Measurements from ENCODE around the gene TRPV5. TPM values are rescaled to one million over a fixed set of nuclear protein-coding genes. Genes with fewer than 3 reads are reported as not detected.

TRPV5 gene
- total RNA-seq, 6 experiments from 2014 or later = not detected

DNA sequence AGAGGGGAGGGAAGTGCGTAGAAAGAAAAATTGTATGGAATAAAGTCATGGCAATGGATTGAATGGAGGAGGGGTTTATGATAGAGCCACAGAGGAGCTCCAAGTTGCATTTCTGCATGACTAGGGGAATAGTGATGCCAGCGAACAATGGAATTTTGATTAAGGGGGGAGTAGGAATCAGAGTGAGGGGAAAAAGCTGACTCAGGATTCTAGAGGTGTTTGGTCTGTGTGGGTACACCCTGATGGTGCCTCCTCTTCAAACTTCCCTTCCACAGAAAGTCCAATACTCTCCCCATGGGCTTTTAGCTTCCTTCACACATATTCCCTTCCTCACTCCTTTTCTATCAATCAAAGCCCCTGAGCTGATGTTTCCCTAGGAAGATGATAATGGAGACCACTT, 30.4 kb upstream of the TRPV5 start:
- H3K27ac Mint-ChIP-seq = no peak overlapping the region
- H3K9me3 Mint-ChIP-seq = no peaks in the 10 kb centered on the region; the same call in 1 of the 2 replicates
- H3K36me3 Mint-ChIP-seq (ENCODE audit: low read depth) = no peaks in the 10 kb centered on the region
- no peak for DNase-seq
- no peaks in the 10 kb centered on the region for H3K4me1 Mint-ChIP-seq (ENCODE audit: low read depth)
- H3K27me3 Mint-ChIP-seq (ENCODE audit: insufficient read depth) = peaks cover 11% of the 10 kb centered on the region; the same call in 1 of the 2 replicates
- H3K4me3 Mint-ChIP-seq = no peak overlapping the region
- TF ChIP-seq, protein P1, sequence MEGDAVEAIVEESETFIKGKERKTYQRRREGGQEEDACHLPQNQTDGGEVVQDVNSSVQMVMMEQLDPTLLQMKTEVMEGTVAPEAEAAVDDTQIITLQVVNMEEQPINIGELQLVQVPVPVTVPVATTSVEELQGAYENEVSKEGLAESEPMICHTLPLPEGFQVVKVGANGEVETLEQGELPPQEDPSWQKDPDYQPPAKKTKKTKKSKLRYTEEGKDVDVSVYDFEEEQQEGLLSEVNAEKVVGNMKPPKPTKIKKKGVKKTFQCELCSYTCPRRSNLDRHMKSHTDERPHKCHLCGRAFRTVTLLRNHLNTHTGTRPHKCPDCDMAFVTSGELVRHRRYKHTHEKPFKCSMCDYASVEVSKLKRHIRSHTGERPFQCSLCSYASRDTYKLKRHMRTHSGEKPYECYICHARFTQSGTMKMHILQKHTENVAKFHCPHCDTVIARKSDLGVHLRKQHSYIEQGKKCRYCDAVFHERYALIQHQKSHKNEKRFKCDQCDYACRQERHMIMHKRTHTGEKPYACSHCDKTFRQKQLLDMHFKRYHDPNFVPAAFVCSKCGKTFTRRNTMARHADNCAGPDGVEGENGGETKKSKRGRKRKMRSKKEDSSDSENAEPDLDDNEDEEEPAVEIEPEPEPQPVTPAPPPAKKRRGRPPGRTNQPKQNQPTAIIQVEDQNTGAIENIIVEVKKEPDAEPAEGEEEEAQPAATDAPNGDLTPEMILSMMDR (IDR thresholded peaks at IDR 0.05) = no peak

DNA sequence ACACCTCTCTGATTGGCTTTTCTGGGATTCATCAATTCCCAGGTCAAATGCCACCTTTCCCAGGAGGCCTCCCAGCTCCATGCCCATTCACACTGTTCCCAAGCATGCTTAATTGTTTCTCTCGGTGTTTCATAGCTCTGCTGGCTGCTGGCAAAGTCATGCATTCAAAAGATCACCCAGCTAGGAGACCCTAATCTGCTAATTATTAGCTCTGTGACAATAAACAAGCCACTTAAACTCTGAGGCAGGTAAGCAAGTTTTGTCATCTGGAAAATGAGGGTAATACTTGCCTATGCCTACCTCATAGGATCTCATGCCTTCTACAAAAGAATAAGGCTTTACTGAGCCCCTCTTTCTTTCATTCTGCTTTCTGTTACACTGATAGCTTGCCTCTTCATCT, 29.4 kb upstream of the TRPV5 start:
- H3K27ac Mint-ChIP-seq = no peak overlapping the region
- H3K9me3 Mint-ChIP-seq = no peaks in the 10 kb centered on the region; the same call in 1 of the 2 replicates
- DNase-seq = no peak
- no peak overlapping the region for H3K4me3 Mint-ChIP-seq
- no peaks in the 10 kb centered on the region for H3K4me1 Mint-ChIP-seq (ENCODE audit: low read depth)
- peaks cover 11% of the 10 kb centered on the region; the same call in 1 of the 2 replicates for H3K27me3 Mint-ChIP-seq (ENCODE audit: insufficient read depth)
- H3K36me3 Mint-ChIP-seq (ENCODE audit: low read depth) = no peaks in the 10 kb centered on the region
- TF ChIP-seq, protein P1 (IDR thresholded peaks at IDR 0.05) = no peak

- no peaks in the 10 kb centered on the region for H3K36me3 Mint-ChIP-seq (ENCODE audit: low read depth)
- H3K4me3 Mint-ChIP-seq = no peak within 1 kb of the TSS
- H3K27me3 Mint-ChIP-seq (ENCODE audit: insufficient read depth) = peaks cover 11% of the 10 kb centered on the region; the same call in 1 of the 2 replicates
- H3K27ac Mint-ChIP-seq = no peak within 1 kb of the TSS
- TF ChIP-seq, protein P1 (IDR thresholded peaks at IDR 0.05) = no peak
- H3K9me3 Mint-ChIP-seq = no peaks in the 10 kb centered on the region; the same call in 1 of the 2 replicates
- H3K4me1 Mint-ChIP-seq (ENCODE audit: low read depth) = no peaks in the 10 kb centered on the region
- DNase-seq = no peak
These were observed 28.7 kb upstream of the TRPV5 start, which contains the start of gene KEL for GRCh38 chr7:142961973-142962926. TSS of gene KEL (minus strand) at chr7:142962363. CDS start at chr7:142962206, 157 bp downstream.

- Mint-ChIP-seq H3K27ac (no peak overlapping the region), H3K27me3 (ENCODE audit: insufficient read depth) (peaks cover 11% of the 10 kb centered on the region; the same call in 1 of the 2 replicates), H3K4me3 (no peak overlapping the region), H3K4me1 (ENCODE audit: low read depth) (no peaks in the 10 kb centered on the region), H3K9me3 (no peaks in the 10 kb centered on the region; the same call in 1 of the 2 replicates), H3K36me3 (ENCODE audit: low read depth) (no peaks in the 10 kb centered on the region)
- no peak for DNase-seq
- TF ChIP-seq, protein P1 (IDR thresholded peaks at IDR 0.05) = no peak
These were observed 28.0 kb upstream of the TRPV5 start for GRCh38 chr7:142961595-142961972.

- H3K27me3 Mint-ChIP-seq (ENCODE audit: insufficient read depth) = peaks cover 11% of the 10 kb centered on the region; the same call in 1 of the 2 replicates
These were observed 27.5 kb upstream of the TRPV5 start for GRCh38 chr7:142960955-142961512.

More at GRCh38 chr7:142960955-142961512, 27.5 kb upstream of the TRPV5 start:
- no peak overlapping the region for H3K4me3 Mint-ChIP-seq
- DNase-seq = no peak
- no peaks in the 10 kb centered on the region for H3K36me3 Mint-ChIP-seq (ENCODE audit: low read depth)
- no peak overlapping the region for H3K27ac Mint-ChIP-seq
- H3K9me3 Mint-ChIP-seq = peaks cover under 1% of the 10 kb centered on the region; the same call in 1 of the 2 replicates
- TF ChIP-seq, protein P1 (IDR thresholded peaks at IDR 0.05) = no peak
- H3K4me1 Mint-ChIP-seq (ENCODE audit: low read depth) = no peaks in the 10 kb centered on the region
